Measurements from ENCODE around the gene TMEM179. TPM values are rescaled to one million over a fixed set of nuclear protein-coding genes. Genes with fewer than 3 reads are reported as not detected.

The TMEM179 gene
- total RNA-seq, 1 experiment from 2014 or later: 11.4 TPM

GRCh38 chr14:104591506-104592291 is 12.9 kb downstream of the TMEM179 start:
- Mint-ChIP-seq H3K9me3 (no peaks in the 10 kb centered on the region; a peak in 1 of 5 replicates), H3K4me1 (peaks cover 0 to 5% of the 10 kb centered on the region in 2 experiments; a peak in 3 of 4 replicates), H3K27ac (no peak overlapping the region; a peak in 1 of 7 replicates), H3K4me3 (no peak overlapping the region), H3K36me3 (ENCODE audit: insufficient read depth in 1 of 3, low read depth in 3 of 3) (no peaks in the 10 kb centered on the region), H3K27me3 (ENCODE audit: low read depth) (peaks cover 4% of the 10 kb centered on the region)
- no peak overlapping the region for H2BK12ac ChIP-seq (ENCODE audit: insufficient read length, low read depth, low read length)
- no peak overlapping the region for H3K9ac ChIP-seq (ENCODE audit: extremely low read depth, insufficient read length, low read length)
- H4K8ac ChIP-seq (replicated peaks; ENCODE audit: insufficient read length, low read depth, low read length): no peak overlapping the region
- H3K23me2 ChIP-seq (ENCODE audit: insufficient read length, low read depth, low read length, poor library complexity, severe bottlenecking): no peaks in the 10 kb centered on the region
- TF ChIP-seq CTCF (conservative IDR thresholded peaks at IDR 0.05): no peak
- no peak overlapping the region for H3K4me2 ChIP-seq (ENCODE audit: insufficient read depth, insufficient read length, low read length)
- no peak overlapping the region for H3T11ph ChIP-seq (ENCODE audit: low read length)
- no peaks in the 10 kb centered on the region for H3K79me2 ChIP-seq (ENCODE audit: insufficient read depth, low read length)
- no peak overlapping the region for H3K14ac ChIP-seq (ENCODE audit: insufficient read depth, low read length)
- H2BK120ac ChIP-seq (ENCODE audit: low read depth, low read length, poor library complexity, severe bottlenecking): no peak overlapping the region
- no peak overlapping the region for H3K27ac ChIP-seq (ENCODE audit: insufficient read length, low read depth, low read length)
- no peak overlapping the region for H3K56ac ChIP-seq (ENCODE audit: insufficient read length, low read depth, low read length)
- no peaks in the 10 kb centered on the region for H3K79me1 ChIP-seq (ENCODE audit: insufficient read depth, low read depth, low read length, poor library complexity, severe bottlenecking)
- no peak overlapping the region for H4K5ac ChIP-seq (ENCODE audit: insufficient read length, low read depth, low read length)
- no peak overlapping the region for H2BK5ac ChIP-seq (ENCODE audit: insufficient read length, low read length)
- H3K27me3 ChIP-seq (ENCODE audit: insufficient read depth, low read length): no peaks in the 10 kb centered on the region
- WGBS (ENCODE audit: extremely low coverage, insufficient read length, low lambda C conversion rate): no CpG with 5 or more reads among the region's 26 CpGs
- H4K91ac ChIP-seq (ENCODE audit: insufficient read length, low read depth, low read length): no peak overlapping the region
- DNase-seq: no peak
- no peaks in the 10 kb centered on the region for H4K20me1 ChIP-seq (ENCODE audit: control insufficient read depth, insufficient read depth, insufficient read length)
- no peak overlapping the region for H2BK15ac ChIP-seq (ENCODE audit: low read depth, low read length)
- no peak overlapping the region for H2AFZ ChIP-seq (ENCODE audit: low read length)
- H3K9me3 ChIP-seq (ENCODE audit: control insufficient read depth, low read depth, low read length): no peaks in the 10 kb centered on the region
- no peak overlapping the region for H2AK5ac ChIP-seq (ENCODE audit: insufficient read length, low read length)
- H3K4ac ChIP-seq (ENCODE audit: low read depth, low read length): no peak overlapping the region
- no peak overlapping the region for H3K18ac ChIP-seq (ENCODE audit: insufficient read length, low read depth, low read length)
- no peaks in the 10 kb centered on the region for H3K4me1 ChIP-seq (ENCODE audit: insufficient read depth, low read length)
- no peak overlapping the region for H3K23ac ChIP-seq (ENCODE audit: insufficient read length, low read depth, low read length)
- H2BK20ac ChIP-seq (ENCODE audit: low read depth, low read length, poor library complexity, severe bottlenecking): no peak overlapping the region

All from H9 (cell line).